Retina (tissue), 1 donor: ENCODE results near the gene SMIM10L1.

ENCODE experiments used
- DNase-seq: peaks from one replicate; pipeline ENCODE4 v3.0.0-alpha.2; 2016

The SMIM10L1 gene

DNA sequence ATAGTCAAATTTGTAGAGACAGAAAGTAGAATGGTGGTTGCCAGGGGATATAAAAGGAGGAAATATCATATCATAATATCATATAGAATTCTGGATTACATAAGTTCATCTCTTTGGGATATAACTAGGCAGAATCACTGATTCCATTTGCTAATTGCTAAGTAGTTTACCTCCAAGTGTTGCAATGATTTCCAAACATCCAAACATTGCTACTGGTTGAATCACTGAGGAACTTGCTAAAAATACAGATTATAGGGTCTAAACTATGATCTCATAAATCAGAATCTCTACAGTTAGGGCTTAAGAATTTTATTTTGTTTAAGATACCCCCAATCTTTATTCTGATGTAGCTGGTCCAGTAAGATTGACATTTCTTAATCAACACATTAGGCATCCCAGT, 31.8 kb downstream of the SMIM10L1 start:
- DNase-seq = no peak

DNA sequence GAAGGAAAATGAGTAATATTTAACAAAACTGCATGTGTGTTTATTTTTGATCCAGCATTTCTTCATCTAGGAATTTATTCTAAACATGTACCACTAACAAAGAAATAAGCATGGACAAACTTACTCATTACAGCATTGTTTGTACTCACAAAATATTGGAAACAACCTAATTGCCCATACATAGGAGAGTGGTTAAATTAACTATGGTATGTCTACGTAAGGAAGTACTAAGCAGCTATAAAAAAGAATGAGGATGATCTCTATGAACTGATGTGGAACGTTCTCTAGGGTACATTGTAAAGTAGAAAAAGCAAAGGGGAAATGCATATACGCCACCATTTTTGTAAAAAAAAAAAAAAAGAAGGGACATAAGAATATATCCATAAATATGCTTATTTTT, 33.2 kb downstream of the SMIM10L1 start:
- DNase-seq = no peak

DNA sequence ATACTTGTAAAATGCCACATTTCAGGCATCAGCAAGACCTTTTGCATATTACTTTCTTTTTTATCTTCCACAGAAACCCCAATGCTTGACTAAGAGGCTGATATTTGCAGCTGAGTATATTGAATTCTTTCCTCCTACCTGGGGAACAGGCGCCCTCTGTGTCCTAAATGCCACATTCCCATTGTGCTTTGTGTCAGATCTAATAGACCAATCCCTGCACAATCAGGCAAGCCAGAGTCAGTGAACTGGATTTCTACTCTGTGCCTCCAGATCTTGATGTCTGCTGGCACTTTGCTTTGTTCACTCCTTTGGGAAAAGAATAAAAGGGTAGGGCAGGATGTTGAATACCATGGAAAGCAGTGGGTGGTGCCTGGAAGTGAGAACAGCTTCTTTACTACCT, 38.1 kb downstream of the SMIM10L1 start:
- peak; percentile 60 for DNase-seq
